Measurements from ENCODE around the gene FAIM2. TPM values are rescaled to one million over a fixed set of nuclear protein-coding genes. Genes with fewer than 3 reads are reported as not detected.

FAIM2 gene
- polyA plus RNA-seq, 3 donors from 2014 or later, result 0.77 to 1.8 TPM; not detected in 1

DNA sequence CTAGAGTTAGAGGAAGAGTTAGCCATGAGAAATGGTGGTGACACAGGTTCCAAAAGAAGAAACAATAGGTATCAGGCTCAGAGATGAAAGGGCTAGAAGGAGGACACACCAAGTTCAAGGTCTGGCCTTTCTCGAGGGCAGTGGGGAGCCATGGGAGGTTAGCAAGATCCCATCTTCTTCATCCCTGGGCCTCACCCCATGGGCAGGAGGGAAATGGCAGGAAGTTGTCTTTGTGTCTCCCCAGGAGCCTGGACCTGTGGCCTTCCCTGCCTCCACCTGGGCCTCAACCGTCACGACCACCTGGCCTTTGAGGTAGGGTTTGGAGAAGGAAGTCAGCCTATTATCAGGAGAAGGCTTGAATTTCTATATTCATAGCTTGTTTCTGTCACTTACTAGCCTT, 41.0 kb upstream of the FAIM2 start:
- Mint-ChIP-seq H3K27ac (peak overlapping the region in 1 of 6 donors; percentile 87), H3K36me3 (no peaks in the 10 kb centered on the region), H3K4me1 (peaks cover 7 to 14% of the 10 kb centered on the region in 2 donors), H3K27me3 (ENCODE audit: low read depth in 3 of 3) (peaks cover 0 to 5% (median under 1%) of the 10 kb centered on the region in 3 donors), H3K4me3 (peak overlapping the region in 3 of 5 donors; percentile 87 to 89 (median 87)), H3K9me3 (no peaks in the 10 kb centered on the region)
- no peak for DNase-seq

DNA sequence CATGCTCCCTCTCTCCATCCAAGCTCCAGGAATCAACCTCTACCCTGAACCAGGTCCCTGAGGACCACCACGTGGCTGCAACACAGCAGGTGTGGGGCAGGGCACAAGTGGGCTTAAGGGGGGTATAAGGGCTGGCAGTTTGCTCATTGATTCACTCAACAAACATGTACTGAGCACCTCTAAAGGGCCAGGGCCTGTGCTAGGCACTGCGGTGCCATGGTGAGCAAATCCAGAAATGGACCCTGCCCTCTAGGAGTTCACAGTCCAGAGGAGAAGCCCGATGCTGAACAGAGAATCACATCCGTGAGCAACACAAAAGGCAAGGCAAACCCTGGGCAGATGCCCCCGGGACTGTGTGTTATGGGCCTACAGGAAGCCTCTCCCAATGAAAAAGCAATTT, 40.3 kb upstream of the FAIM2 start:
- Mint-ChIP-seq H3K4me1 (peaks cover 7 to 14% of the 10 kb centered on the region in 2 donors), H3K4me3 (no peak overlapping the region), H3K27ac (peak overlapping the region in 2 of 6 donors; percentile 16 to 30), H3K9me3 (no peaks in the 10 kb centered on the region), H3K36me3 (no peaks in the 10 kb centered on the region), H3K27me3 (ENCODE audit: low read depth in 3 of 3) (peaks cover 0 to 5% (median 0%) of the 10 kb centered on the region in 3 donors)
- DNase-seq, result no peak

DNA sequence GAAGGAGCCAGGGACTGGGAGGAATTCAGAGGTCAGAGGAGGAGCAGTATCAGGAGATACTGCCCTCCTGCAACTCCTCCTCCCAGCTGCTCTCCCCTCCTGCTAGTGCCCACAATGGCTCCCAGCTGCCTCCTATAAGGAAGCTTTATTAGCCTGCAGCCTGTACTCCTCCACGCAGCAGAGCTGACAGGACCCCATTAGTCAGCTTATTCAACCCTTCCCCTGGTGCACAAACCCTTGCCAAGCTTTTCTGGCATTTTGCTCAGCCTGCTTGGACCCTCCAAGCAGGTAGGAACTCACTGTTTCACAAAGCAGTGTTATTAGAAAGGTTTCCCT, 39.9 kb upstream of the FAIM2 start:
- no peak overlapping the region for H3K4me3 Mint-ChIP-seq
- no peaks in the 10 kb centered on the region for H3K9me3 Mint-ChIP-seq
- peak overlapping the region in 1 of 6 donors; percentile 30 for H3K27ac Mint-ChIP-seq
- H3K27me3 Mint-ChIP-seq (ENCODE audit: low read depth in 3 of 3), result peaks cover 0 to 5% (median 0%) of the 10 kb centered on the region in 3 donors
- no peaks in the 10 kb centered on the region for H3K36me3 Mint-ChIP-seq
- DNase-seq, result no peak
- peaks cover 7 to 14% of the 10 kb centered on the region in 2 donors for H3K4me1 Mint-ChIP-seq

- peaks cover 7 to 14% of the 10 kb centered on the region in 2 donors for H3K4me1 Mint-ChIP-seq
- no peak overlapping the region for H3K27ac Mint-ChIP-seq
- peaks cover 0 to 5% (median 2%) of the 10 kb centered on the region in 3 donors for H3K27me3 Mint-ChIP-seq (ENCODE audit: low read depth in 3 of 3)
- H3K4me3 Mint-ChIP-seq, result no peak overlapping the region
- no peak for DNase-seq
- H3K9me3 Mint-ChIP-seq, result no peaks in the 10 kb centered on the region
- H3K36me3 Mint-ChIP-seq, result no peaks in the 10 kb centered on the region
Measured at GRCh38 chr12:49942921-49943624, 39.4 kb upstream of the FAIM2 start.

- Mint-ChIP-seq H3K4me1 (peaks cover 7 to 14% of the 10 kb centered on the region in 2 donors), H3K27me3 (ENCODE audit: low read depth in 3 of 3) (peaks cover 0 to 5% (median 2%) of the 10 kb centered on the region in 3 donors), H3K27ac (no peak overlapping the region), H3K4me3 (no peak overlapping the region), H3K9me3 (no peaks in the 10 kb centered on the region), H3K36me3 (no peaks in the 10 kb centered on the region)
- no peak for DNase-seq
Measured at GRCh38 chr12:49942512-49942893, 38.8 kb upstream of the FAIM2 start.

DNA sequence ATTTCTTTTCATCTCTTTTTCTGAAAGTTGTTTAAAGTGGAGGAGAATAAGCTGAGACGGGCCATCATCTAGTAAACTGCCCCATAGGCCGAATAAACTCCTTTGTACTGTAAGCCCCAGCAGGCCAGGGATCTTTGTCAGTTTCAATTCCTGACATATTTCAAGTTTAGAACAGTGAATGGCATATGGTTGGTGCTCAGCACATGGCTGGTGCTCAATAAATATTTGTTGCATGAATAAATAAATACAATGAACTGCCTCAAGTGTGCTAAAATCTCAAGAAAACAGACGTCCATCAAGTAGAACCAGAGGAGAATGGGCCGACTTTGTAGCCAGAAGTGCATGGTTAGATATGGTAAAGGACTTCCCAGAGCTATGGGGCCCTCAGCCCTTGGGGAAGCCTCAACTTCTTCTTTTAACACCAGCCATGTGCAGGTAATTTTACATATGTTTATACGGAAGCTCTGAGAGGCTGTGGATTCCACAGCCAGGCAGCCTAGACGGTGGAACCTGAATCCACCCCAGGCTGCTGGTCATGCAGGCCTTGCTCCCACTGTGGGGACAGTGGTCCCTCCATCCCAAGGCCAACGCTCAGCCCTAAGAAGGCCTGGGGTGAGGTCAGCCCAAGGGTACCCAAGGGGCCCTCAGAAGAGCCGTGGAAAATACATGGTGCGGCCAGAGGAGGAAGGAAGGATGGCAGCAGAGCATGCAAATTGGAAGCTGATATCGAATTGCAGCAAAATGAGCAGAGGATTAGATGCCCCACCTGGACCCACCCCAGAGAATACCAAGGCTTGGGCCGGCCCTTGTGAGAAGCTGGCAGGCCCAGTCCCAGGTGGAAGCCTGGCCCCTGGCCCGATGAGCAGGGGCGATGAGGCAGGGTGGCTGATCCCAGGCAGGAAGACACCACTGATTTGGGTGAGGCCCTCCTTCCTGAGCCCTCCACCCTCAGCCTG, 38.1 kb upstream of the FAIM2 start:
- no peak overlapping the region for H3K4me3 Mint-ChIP-seq
- peaks cover 7 to 14% of the 10 kb centered on the region in 2 donors for H3K4me1 Mint-ChIP-seq
- H3K27me3 Mint-ChIP-seq (ENCODE audit: low read depth in 3 of 3), result peaks cover 0 to 9% (median 2%) of the 10 kb centered on the region in 3 donors
- DNase-seq, result no peak
- H3K9me3 Mint-ChIP-seq, result no peaks in the 10 kb centered on the region
- H3K27ac Mint-ChIP-seq, result no peak overlapping the region
- no peaks in the 10 kb centered on the region for H3K36me3 Mint-ChIP-seq

- no peaks in the 10 kb centered on the region for H3K36me3 Mint-ChIP-seq
- DNase-seq, result no peak
- H3K4me3 Mint-ChIP-seq, result no peak overlapping the region
- no peaks in the 10 kb centered on the region for H3K9me3 Mint-ChIP-seq
- no peak overlapping the region for H3K27ac Mint-ChIP-seq
- no peaks in the 10 kb centered on the region for H3K4me1 Mint-ChIP-seq
- peaks cover 0 to 12% (median 6%) of the 10 kb centered on the region in 3 donors for H3K27me3 Mint-ChIP-seq (ENCODE audit: low read depth in 3 of 3)
Measured at GRCh38 chr12:49939707-49940106, 36.0 kb upstream of the FAIM2 start.

GRCh38 chr12:49939307-49939706, 35.6 kb upstream of the FAIM2 start:
- H3K27ac Mint-ChIP-seq, result no peak overlapping the region
- peaks cover 0 to 13% (median 6%) of the 10 kb centered on the region in 3 donors for H3K27me3 Mint-ChIP-seq (ENCODE audit: low read depth in 3 of 3)
- no peaks in the 10 kb centered on the region for H3K4me1 Mint-ChIP-seq
- no peak for DNase-seq
- no peak overlapping the region for H3K4me3 Mint-ChIP-seq
- H3K36me3 Mint-ChIP-seq, result no peaks in the 10 kb centered on the region
- H3K9me3 Mint-ChIP-seq, result no peaks in the 10 kb centered on the region

DNA sequence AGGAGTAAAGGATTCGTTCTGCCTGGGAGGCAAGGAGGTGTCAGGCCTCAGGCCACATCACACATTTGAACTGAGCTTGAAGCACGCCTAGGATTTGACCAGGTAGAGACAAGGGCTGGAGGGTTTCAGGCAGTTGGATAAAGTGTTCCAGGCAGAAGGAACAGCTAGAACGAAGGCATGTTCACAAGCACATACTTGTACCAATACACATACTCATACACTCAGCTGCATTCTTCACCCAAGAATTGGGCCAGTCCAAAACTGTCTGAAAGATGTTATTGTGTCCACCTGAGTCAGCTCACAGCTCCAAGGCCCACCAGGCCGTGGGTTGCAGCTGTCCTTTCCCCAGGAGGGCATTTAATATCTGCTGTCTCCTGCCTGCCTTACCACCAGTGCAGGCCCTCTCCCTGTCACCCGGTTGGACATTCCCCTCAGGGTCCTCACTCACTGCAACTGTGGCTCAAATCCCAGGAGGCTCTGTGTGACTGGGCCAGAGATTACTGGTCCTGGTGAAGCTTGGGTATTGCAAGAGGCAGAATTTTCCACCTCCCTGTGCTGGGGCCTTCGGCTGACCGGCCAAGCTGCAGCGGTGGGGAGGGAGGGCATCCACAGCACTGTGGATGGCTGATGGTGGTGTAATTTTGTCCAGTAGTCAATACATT, 34.1 kb upstream of the FAIM2 start:
- Mint-ChIP-seq H3K36me3 (no peaks in the 10 kb centered on the region), H3K4me1 (no peaks in the 10 kb centered on the region), H3K4me3 (no peak overlapping the region), H3K9me3 (no peaks in the 10 kb centered on the region), H3K27ac (peak overlapping the region in 1 of 6 donors; percentile 30), H3K27me3 (ENCODE audit: low read depth in 3 of 3) (peaks cover 0 to 15% (median 6%) of the 10 kb centered on the region in 3 donors)
- DNase-seq, result no peak

DNA sequence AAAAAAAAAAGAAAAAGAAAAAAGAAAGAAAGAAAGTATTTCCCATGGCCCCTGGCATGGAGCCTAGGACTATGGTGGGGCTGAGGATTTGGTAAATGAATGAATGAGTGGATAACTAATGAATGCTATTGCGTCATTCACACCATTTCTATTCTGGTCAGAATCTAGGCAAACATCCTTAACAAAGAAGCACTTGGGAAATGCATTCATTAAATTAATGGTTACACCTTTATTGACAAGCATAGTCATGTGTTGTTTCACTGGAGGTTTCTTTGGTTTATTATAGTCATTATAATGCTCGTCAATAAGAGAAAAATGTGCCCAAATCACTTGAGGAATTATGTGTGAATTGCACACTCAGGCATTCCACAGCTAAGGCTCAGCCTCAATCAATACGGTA, 33.2 kb upstream of the FAIM2 start:
- Mint-ChIP-seq H3K9me3 (no peaks in the 10 kb centered on the region), H3K27me3 (ENCODE audit: low read depth in 3 of 3) (peaks cover 0 to 15% (median 4%) of the 10 kb centered on the region in 3 donors), H3K4me3 (no peak overlapping the region), H3K36me3 (no peaks in the 10 kb centered on the region), H3K4me1 (no peaks in the 10 kb centered on the region), H3K27ac (no peak overlapping the region)
- no peak for DNase-seq

DNA sequence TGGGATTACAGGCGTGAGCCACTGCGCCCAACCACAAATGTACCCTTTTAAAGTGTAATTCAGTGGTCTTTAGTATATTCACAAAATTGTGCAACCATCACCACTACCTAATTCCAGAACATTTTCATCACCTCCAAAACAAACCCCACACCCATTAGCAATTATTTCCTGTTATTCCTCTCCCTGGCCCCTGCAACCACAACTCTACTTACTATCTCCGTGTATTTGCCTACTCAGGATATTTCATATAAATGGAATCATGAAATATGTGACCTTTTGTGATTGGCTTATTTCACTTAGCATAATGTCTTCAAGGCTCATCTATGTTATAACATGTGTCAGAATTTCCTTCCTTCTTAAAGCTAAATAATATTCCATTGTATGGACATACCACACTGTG, 30.8 kb upstream of the FAIM2 start:
- H3K4me1 Mint-ChIP-seq, result no peaks in the 10 kb centered on the region
- no peak for DNase-seq
- no peaks in the 10 kb centered on the region for H3K36me3 Mint-ChIP-seq
- H3K27me3 Mint-ChIP-seq (ENCODE audit: low read depth in 3 of 3), result peaks cover 0 to 15% (median 3%) of the 10 kb centered on the region in 3 donors
- no peak overlapping the region for H3K4me3 Mint-ChIP-seq
- no peaks in the 10 kb centered on the region for H3K9me3 Mint-ChIP-seq
- no peak overlapping the region for H3K27ac Mint-ChIP-seq

DNA sequence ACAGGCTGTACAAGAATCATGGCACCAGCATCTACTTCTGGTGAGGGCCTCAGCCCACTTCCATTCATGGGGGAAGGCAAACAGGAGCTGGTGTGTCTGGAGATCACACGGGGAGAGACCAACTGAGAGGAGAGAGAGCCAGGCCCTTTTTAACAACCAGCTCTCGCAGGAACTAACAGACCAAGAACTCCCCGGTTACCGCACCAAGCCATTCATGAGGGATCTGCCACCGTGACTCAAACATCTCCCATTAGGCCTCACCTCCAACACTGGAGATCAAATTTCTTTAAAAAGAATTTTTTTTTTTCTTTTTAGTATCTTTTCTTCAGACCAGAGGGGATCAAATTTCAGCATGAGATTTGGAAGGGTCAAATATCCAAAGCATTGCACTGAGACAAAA, 30.1 kb upstream of the FAIM2 start:
- H3K9me3 Mint-ChIP-seq, result no peaks in the 10 kb centered on the region
- H3K4me1 Mint-ChIP-seq, result no peaks in the 10 kb centered on the region
- no peak overlapping the region for H3K27ac Mint-ChIP-seq
- DNase-seq, result no peak
- no peak overlapping the region for H3K4me3 Mint-ChIP-seq
- peaks cover 0 to 17% (median 3%) of the 10 kb centered on the region in 3 donors for H3K27me3 Mint-ChIP-seq (ENCODE audit: low read depth in 3 of 3)
- H3K36me3 Mint-ChIP-seq, result no peaks in the 10 kb centered on the region

GRCh38 chr12:49932533-49933130, 28.9 kb upstream of the FAIM2 start:
- Mint-ChIP-seq H3K36me3 (no peaks in the 10 kb centered on the region), H3K9me3 (no peaks in the 10 kb centered on the region), H3K4me3 (no peak overlapping the region), H3K27ac (no peak overlapping the region), H3K27me3 (ENCODE audit: low read depth in 3 of 3) (peaks cover 0 to 18% (median 3%) of the 10 kb centered on the region in 3 donors), H3K4me1 (no peaks in the 10 kb centered on the region)
- no peak for DNase-seq
